ENCODE measurements around the gene COL27A1. TPM values are rescaled to one million over a fixed set of nuclear protein-coding genes. Genes with fewer than 3 reads are reported as not detected.
"Not testable (repeated sequence)": the region's sequence is repeated elsewhere in the genome, so short reads cannot be mapped to it uniquely, and the experiment has no call there.

Gene COL27A1
- total and polyA plus RNA-seq, 2 donors: 12.6 to 24.0 TPM

- WGBS: 89% methylated on average over 11 of the region's 11 CpGs
- no peak overlapping the region for H3K4me3 ChIP-seq (ENCODE audit: low read length in 2 of 2)
- H3K36me3 ChIP-seq (ENCODE audit: control insufficient read depth in 2 of 2, insufficient read depth in 2 of 2, low read length in 1 of 2): no peaks in the 10 kb centered on the region
- H3K27ac ChIP-seq (ENCODE audit: low read depth in 1 of 2, low read length in 1 of 2): no peak overlapping the region
- H3K9me3 ChIP-seq (ENCODE audit: control insufficient read depth in 2 of 2, insufficient read depth in 1 of 2, low read length in 1 of 2): peaks cover 0 to 2% of the 10 kb centered on the region in 2 donors
- no peaks in the 10 kb centered on the region for H3K27me3 ChIP-seq (ENCODE audit: control insufficient read depth in 2 of 2, insufficient read depth in 1 of 2, low read length in 1 of 2)
- H3K4me1 ChIP-seq (ENCODE audit: control insufficient read depth in 2 of 2, insufficient read depth in 2 of 2, low read length in 2 of 2): no peaks in the 10 kb centered on the region
- DNase-seq (ENCODE audit: low read depth in 6 of 9, low spot score in 9 of 9): no peak
Observed at GRCh38 chr9:114185570-114186490, 30.5 kb downstream of the COL27A1 start.

- no peaks in the 10 kb centered on the region for H3K4me1 ChIP-seq (ENCODE audit: control insufficient read depth in 2 of 2, insufficient read depth in 2 of 2, low read length in 2 of 2)
- no peak overlapping the region for H3K4me3 ChIP-seq (ENCODE audit: low read length in 2 of 2)
- H3K27ac ChIP-seq (ENCODE audit: low read depth in 1 of 2, low read length in 1 of 2): no peak overlapping the region
- WGBS: 88% methylated on average over 5 of the region's 5 CpGs
- H3K9me3 ChIP-seq (ENCODE audit: control insufficient read depth in 2 of 2, insufficient read depth in 1 of 2, low read length in 1 of 2): peaks cover 0 to 2% of the 10 kb centered on the region in 2 donors
- no peaks in the 10 kb centered on the region for H3K27me3 ChIP-seq (ENCODE audit: control insufficient read depth in 2 of 2, insufficient read depth in 1 of 2, low read length in 1 of 2)
- no peak for DNase-seq (ENCODE audit: low read depth in 6 of 9, low spot score in 9 of 9)
- H3K36me3 ChIP-seq (ENCODE audit: control insufficient read depth in 2 of 2, insufficient read depth in 2 of 2, low read length in 1 of 2): no peaks in the 10 kb centered on the region
Observed at GRCh38 chr9:114186605-114187289, 31.4 kb downstream of the COL27A1 start.

GRCh38 chr9:114187827-114188226 lies 32.5 kb downstream of the COL27A1 start:
- WGBS: 94% methylated on average over 3 of the region's 3 CpGs
- no peak for DNase-seq (ENCODE audit: low read depth in 6 of 9, low spot score in 9 of 9)
- no peaks in the 10 kb centered on the region for H3K36me3 ChIP-seq (ENCODE audit: control insufficient read depth in 2 of 2, insufficient read depth in 2 of 2, low read length in 1 of 2)

DNA sequence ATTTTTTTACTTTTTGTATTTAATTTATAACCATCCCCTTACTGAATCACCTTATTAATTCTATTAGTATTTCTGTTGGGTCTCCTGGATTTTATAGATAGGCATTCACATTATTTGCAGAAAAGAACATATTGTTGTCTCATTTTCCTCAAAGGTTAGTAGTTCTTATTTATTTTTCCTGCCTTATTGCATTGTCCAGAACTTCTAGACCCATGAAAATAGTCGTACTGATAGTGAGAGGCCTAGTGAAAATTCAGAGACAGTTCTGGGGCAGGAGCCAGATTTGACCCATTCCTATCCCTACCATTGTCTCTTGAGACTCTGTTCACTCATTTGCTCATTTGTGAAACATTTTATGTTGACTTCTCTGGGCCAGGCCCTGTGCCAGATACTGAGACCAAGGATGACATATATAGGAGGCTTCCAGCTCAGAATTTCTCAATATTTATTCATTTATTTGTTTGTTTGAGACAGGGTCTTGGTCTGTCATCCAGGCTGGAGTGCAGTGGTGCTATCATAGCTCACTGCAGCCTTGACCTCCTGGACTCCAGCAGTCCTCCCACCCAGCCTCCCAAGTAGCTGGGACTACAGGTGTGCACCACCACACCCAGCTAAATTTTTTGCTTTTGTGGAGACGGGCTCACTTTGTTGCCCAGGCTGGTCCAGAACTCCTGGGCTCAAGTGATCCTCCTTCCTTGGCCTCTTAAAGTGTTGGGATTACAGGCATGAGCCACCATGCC lies 34.7 kb downstream of the COL27A1 start:
- Histone ChIP-seq H3K27me3 (ENCODE audit: control insufficient read depth in 2 of 2, insufficient read depth in 1 of 2, low read length in 1 of 2) (no peaks in the 10 kb centered on the region), H3K36me3 (ENCODE audit: control insufficient read depth in 2 of 2, insufficient read depth in 2 of 2, low read length in 1 of 2) (no peaks in the 10 kb centered on the region), H3K4me3 (ENCODE audit: low read length in 2 of 2) (no peak overlapping the region), H3K4me1 (ENCODE audit: control insufficient read depth in 2 of 2, insufficient read depth in 2 of 2, low read length in 2 of 2) (no peaks in the 10 kb centered on the region), H3K9me3 (ENCODE audit: control insufficient read depth in 2 of 2, insufficient read depth in 1 of 2, low read length in 1 of 2) (peaks cover 0 to 2% of the 10 kb centered on the region in 2 donors), H3K27ac (ENCODE audit: low read depth in 1 of 2, low read length in 1 of 2) (no peak overlapping the region)
- WGBS: 88% methylated on average over 2 of the region's 2 CpGs
- no peak for DNase-seq (ENCODE audit: low read depth in 6 of 9, low spot score in 9 of 9)

More at GRCh38 chr9:114187827-114188226, 32.5 kb downstream of the COL27A1 start:
- Histone ChIP-seq H3K27ac (ENCODE audit: low read depth in 1 of 2, low read length in 1 of 2) (no peak overlapping the region), H3K9me3 (ENCODE audit: control insufficient read depth in 2 of 2, insufficient read depth in 1 of 2, low read length in 1 of 2) (peaks cover 0 to 2% of the 10 kb centered on the region in 2 donors), H3K4me3 (ENCODE audit: low read length in 2 of 2) (no peak overlapping the region), H3K27me3 (ENCODE audit: control insufficient read depth in 2 of 2, insufficient read depth in 1 of 2, low read length in 1 of 2) (no peaks in the 10 kb centered on the region), H3K4me1 (ENCODE audit: control insufficient read depth in 2 of 2, insufficient read depth in 2 of 2, low read length in 2 of 2) (no peaks in the 10 kb centered on the region)

- WGBS: 93% methylated on average over 1 of the region's 1 CpG
- DNase-seq (ENCODE audit: low read depth in 6 of 9, low spot score in 9 of 9): no peak
- no peaks in the 10 kb centered on the region for H3K4me1 ChIP-seq (ENCODE audit: control insufficient read depth in 2 of 2, insufficient read depth in 2 of 2, low read length in 2 of 2)
- no peak overlapping the region for H3K4me3 ChIP-seq (ENCODE audit: low read length in 2 of 2)
- H3K27ac ChIP-seq (ENCODE audit: low read depth in 1 of 2, low read length in 1 of 2): no peak overlapping the region
- H3K27me3 ChIP-seq (ENCODE audit: control insufficient read depth in 2 of 2, insufficient read depth in 1 of 2, low read length in 1 of 2): no peaks in the 10 kb centered on the region
- peaks cover 0 to 2% of the 10 kb centered on the region in 2 donors for H3K9me3 ChIP-seq (ENCODE audit: control insufficient read depth in 2 of 2, insufficient read depth in 1 of 2, low read length in 1 of 2)
- no peaks in the 10 kb centered on the region for H3K36me3 ChIP-seq (ENCODE audit: control insufficient read depth in 2 of 2, insufficient read depth in 2 of 2, low read length in 1 of 2)
Observed at GRCh38 chr9:114190563-114190905, 35.2 kb downstream of the COL27A1 start.

DNA sequence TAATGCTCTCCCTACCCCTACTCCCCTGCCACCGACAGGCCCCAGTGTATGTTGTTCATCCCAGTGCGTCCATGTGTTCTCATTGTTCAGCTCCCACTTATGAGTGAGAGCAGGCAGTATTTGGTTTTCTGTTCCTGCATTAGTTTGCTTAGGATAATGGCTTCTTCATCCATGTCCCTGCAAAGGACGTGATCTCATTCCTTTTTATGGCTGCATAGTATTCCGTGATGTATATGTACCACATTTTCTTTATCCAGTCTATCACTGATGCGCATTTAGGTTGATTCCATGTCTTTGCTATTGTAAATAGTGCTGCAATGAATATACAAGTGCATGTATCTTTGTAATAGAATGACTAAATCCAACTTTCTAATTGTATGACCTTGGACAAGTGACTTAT lies 36.1 kb downstream of the COL27A1 start:
- H3K4me1 ChIP-seq (ENCODE audit: control insufficient read depth in 2 of 2, insufficient read depth in 2 of 2, low read length in 2 of 2); H3K9me3 ChIP-seq (ENCODE audit: control insufficient read depth in 2 of 2, insufficient read depth in 1 of 2, low read length in 1 of 2); H3K4me3 ChIP-seq (ENCODE audit: low read length in 2 of 2); H3K27ac ChIP-seq (ENCODE audit: low read depth in 1 of 2, low read length in 1 of 2); H3K36me3 ChIP-seq (ENCODE audit: control insufficient read depth in 2 of 2, insufficient read depth in 2 of 2, low read length in 1 of 2); DNase-seq (ENCODE audit: low read depth in 6 of 9, low spot score in 9 of 9); H3K27me3 ChIP-seq (ENCODE audit: control insufficient read depth in 2 of 2, insufficient read depth in 1 of 2, low read length in 1 of 2): not testable (repeated sequence)
- WGBS: 97% methylated on average over 5 of the region's 5 CpGs

- H3K27me3 ChIP-seq (ENCODE audit: control insufficient read depth in 2 of 2, insufficient read depth in 1 of 2, low read length in 1 of 2): no peaks in the 10 kb centered on the region
- H3K27ac ChIP-seq (ENCODE audit: low read depth in 1 of 2, low read length in 1 of 2): no peak overlapping the region
- peaks cover 0 to 2% of the 10 kb centered on the region in 2 donors for H3K9me3 ChIP-seq (ENCODE audit: control insufficient read depth in 2 of 2, insufficient read depth in 1 of 2, low read length in 1 of 2)
- DNase-seq (ENCODE audit: low read depth in 6 of 9, low spot score in 9 of 9): no peak
- H3K4me3 ChIP-seq (ENCODE audit: low read length in 2 of 2): no peak overlapping the region
- no peaks in the 10 kb centered on the region for H3K4me1 ChIP-seq (ENCODE audit: control insufficient read depth in 2 of 2, insufficient read depth in 2 of 2, low read length in 2 of 2)
- H3K36me3 ChIP-seq (ENCODE audit: control insufficient read depth in 2 of 2, insufficient read depth in 2 of 2, low read length in 1 of 2): no peaks in the 10 kb centered on the region
- 94% methylated on average over 1 of the region's 1 CpG for WGBS
Observed at GRCh38 chr9:114192539-114192938, 37.2 kb downstream of the COL27A1 start.

DNA sequence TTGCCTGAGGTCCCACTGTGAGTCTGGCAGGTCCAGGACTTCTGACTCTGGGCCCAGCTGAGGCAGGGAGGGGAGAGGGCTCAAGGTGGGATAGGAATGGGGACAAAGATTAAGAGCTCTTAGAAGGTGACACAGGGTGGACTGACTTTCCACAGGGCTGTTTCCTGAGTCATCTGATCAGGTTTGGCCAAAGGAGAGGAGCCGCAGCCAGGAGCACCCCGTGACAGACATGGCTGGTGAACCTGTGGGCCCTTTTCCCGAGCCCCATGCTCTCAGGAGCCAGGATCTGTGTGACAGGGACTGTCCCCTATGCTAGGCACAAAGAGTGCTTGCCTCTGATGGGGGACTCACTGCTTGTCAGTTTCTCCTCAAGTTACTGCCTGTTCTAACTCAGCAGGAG lies 37.8 kb downstream of the COL27A1 start:
- no peaks in the 10 kb centered on the region for H3K4me1 ChIP-seq (ENCODE audit: control insufficient read depth in 2 of 2, insufficient read depth in 2 of 2, low read length in 2 of 2)
- no peak for DNase-seq (ENCODE audit: low read depth in 6 of 9, low spot score in 9 of 9)
- 85% methylated on average over 3 of the region's 3 CpGs for WGBS
- no peaks in the 10 kb centered on the region for H3K27me3 ChIP-seq (ENCODE audit: control insufficient read depth in 2 of 2, insufficient read depth in 1 of 2, low read length in 1 of 2)
- peaks cover 0 to 2% of the 10 kb centered on the region in 2 donors for H3K9me3 ChIP-seq (ENCODE audit: control insufficient read depth in 2 of 2, insufficient read depth in 1 of 2, low read length in 1 of 2)
- no peak overlapping the region for H3K27ac ChIP-seq (ENCODE audit: low read depth in 1 of 2, low read length in 1 of 2)
- H3K36me3 ChIP-seq (ENCODE audit: control insufficient read depth in 2 of 2, insufficient read depth in 2 of 2, low read length in 1 of 2): no peaks in the 10 kb centered on the region
- no peak overlapping the region for H3K4me3 ChIP-seq (ENCODE audit: low read length in 2 of 2)

DNA sequence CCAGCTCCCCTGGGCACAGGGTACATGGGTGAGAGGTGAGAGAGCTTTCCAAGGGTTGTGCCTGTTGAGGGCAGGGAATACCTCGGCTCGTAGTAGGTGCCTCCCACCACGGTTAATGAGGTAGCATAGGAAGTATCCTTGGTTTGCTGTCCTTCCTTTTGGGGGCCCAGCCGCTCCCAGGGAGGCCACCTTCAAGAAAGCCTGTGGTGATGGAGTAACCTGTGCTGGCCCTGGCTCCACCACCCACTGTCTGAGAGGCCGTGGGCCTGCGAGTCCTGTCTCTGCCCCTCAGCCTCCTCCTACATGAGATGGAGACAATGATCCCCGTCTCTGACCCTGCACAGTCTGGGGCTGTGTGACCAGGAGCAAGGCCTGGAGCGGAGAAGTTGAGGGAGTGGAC lies 40.8 kb downstream of the COL27A1 start:
- Histone ChIP-seq H3K9me3 (ENCODE audit: control insufficient read depth in 2 of 2, insufficient read depth in 1 of 2, low read length in 1 of 2) (no peaks in the 10 kb centered on the region), H3K27ac (ENCODE audit: low read depth in 1 of 2, low read length in 1 of 2) (no peak overlapping the region), H3K4me1 (ENCODE audit: control insufficient read depth in 2 of 2, insufficient read depth in 2 of 2, low read length in 2 of 2) (no peaks in the 10 kb centered on the region), H3K36me3 (ENCODE audit: control insufficient read depth in 2 of 2, insufficient read depth in 2 of 2, low read length in 1 of 2) (no peaks in the 10 kb centered on the region), H3K27me3 (ENCODE audit: control insufficient read depth in 2 of 2, insufficient read depth in 1 of 2, low read length in 1 of 2) (no peaks in the 10 kb centered on the region), H3K4me3 (ENCODE audit: low read length in 2 of 2) (no peak overlapping the region)
- DNase-seq (ENCODE audit: low read depth in 6 of 9, low spot score in 9 of 9): no peak
- WGBS: 95% methylated on average over 8 of the region's 8 CpGs
